ENCODE data around the gene CASP3.
"Not testable (repeated sequence)": the region's sequence is repeated elsewhere in the genome, so short reads cannot be mapped to it uniquely, and the experiment has no call there.

Gene CASP3

GRCh38 chr4:184614509-184614908, 34.7 kb downstream of the CASP3 start:
- no CpG with 5 or more reads among the region's 3 CpGs for WGBS, 2 donors (ENCODE audit: extremely low coverage in 2 of 2, insufficient read length in 2 of 2, insufficient replicate concordance in 1 of 2)
- peaks cover 0 to 7% (median 0%) of the 10 kb centered on the region in 3 experiments for H3K27me3 ChIP-seq (ENCODE audit: control insufficient read depth in 3 of 3, insufficient read depth in 3 of 3, low read depth in 1 of 3, low read length in 3 of 3)
- H3K79me1 ChIP-seq (ENCODE audit: low read depth, low read length): no peaks in the 10 kb centered on the region

GRCh38 chr4:184613405-184613804, 35.8 kb downstream of the CASP3 start:
- Histone ChIP-seq H2BK120ac (ENCODE audit: low read depth, low read length) (no peak overlapping the region), H3K79me1 (ENCODE audit: low read depth, low read length) (no peaks in the 10 kb centered on the region), H3K18ac (ENCODE audit: low read length) (no peak overlapping the region), H2AK5ac (ENCODE audit: low read depth, low read length) (no peak overlapping the region), H4K91ac (ENCODE audit: low read depth, low read length, poor library complexity) (no peak overlapping the region), H3K36me3 (replicated peaks in 1 of 2; ENCODE audit: control insufficient read depth in 2 of 2, insufficient read depth in 2 of 2, low read length in 2 of 2) (no peaks in the 10 kb centered on the region), H3K14ac (ENCODE audit: low read length) (no peak overlapping the region), H3K4me1 (ENCODE audit: control insufficient read depth in 2 of 2, insufficient read depth in 1 of 2, low read depth in 1 of 2, low read length in 2 of 2) (no peaks in the 10 kb centered on the region), H2AFZ (ENCODE audit: low read length) (no peak overlapping the region), H2BK12ac (ENCODE audit: low read length) (no peak overlapping the region), H2BK15ac (ENCODE audit: low read length) (no peak overlapping the region), H3K4ac (ENCODE audit: low read length) (no peak overlapping the region), H3K27me3 (ENCODE audit: control insufficient read depth in 3 of 3, insufficient read depth in 3 of 3, low read depth in 1 of 3, low read length in 3 of 3) (peaks cover 0 to 7% (median 0%) of the 10 kb centered on the region in 3 experiments), H3K23ac (ENCODE audit: low read depth, low read length, poor library complexity) (no peak overlapping the region), H3K27ac (replicated peaks; ENCODE audit: low read length) (no peak overlapping the region), H3K9ac (ENCODE audit: low read depth, low read length, poor library complexity) (no peak overlapping the region), H3K4me2 (ENCODE audit: insufficient read depth, low read length, poor library complexity, severe bottlenecking) (no peak overlapping the region), H4K8ac (ENCODE audit: low read depth, low read length) (no peak overlapping the region), H2BK5ac (ENCODE audit: low read length) (no peak overlapping the region), H3K9me3 (replicated peaks in 1 of 2; ENCODE audit: control insufficient read depth in 2 of 2, insufficient read depth in 1 of 2, low read depth in 1 of 2, low read length in 2 of 2) (peaks cover 2 to 9% of the 10 kb centered on the region in 2 donors), H3K4me3 (ENCODE audit: low read length in 2 of 2) (no peak overlapping the region)
- WGBS, 2 donors (ENCODE audit: extremely low coverage in 2 of 2, insufficient read length in 2 of 2, insufficient replicate concordance in 1 of 2): no CpG with 5 or more reads among the region's 2 CpGs
- DNase-seq (ENCODE audit: low spot score): no peak

More at GRCh38 chr4:184614509-184614908, 34.7 kb downstream of the CASP3 start:
- H4K8ac ChIP-seq (ENCODE audit: low read depth, low read length): no peak overlapping the region
- no peak for DNase-seq (ENCODE audit: low spot score)
- H3K36me3 ChIP-seq (replicated peaks in 1 of 2; ENCODE audit: control insufficient read depth in 2 of 2, insufficient read depth in 2 of 2, low read length in 2 of 2): no peaks in the 10 kb centered on the region
- H3K27ac ChIP-seq (replicated peaks; ENCODE audit: low read length): no peak overlapping the region
- no peak overlapping the region for H3K18ac ChIP-seq (ENCODE audit: low read length)
- no peak overlapping the region for H2BK15ac ChIP-seq (ENCODE audit: low read length)
- no peak overlapping the region for H3K4ac ChIP-seq (ENCODE audit: low read length)
- no peaks in the 10 kb centered on the region for H3K4me1 ChIP-seq (ENCODE audit: control insufficient read depth in 2 of 2, insufficient read depth in 1 of 2, low read depth in 1 of 2, low read length in 2 of 2)
- no peak overlapping the region for H3K4me2 ChIP-seq (ENCODE audit: insufficient read depth, low read length, poor library complexity, severe bottlenecking)
- no peak overlapping the region for H4K91ac ChIP-seq (ENCODE audit: low read depth, low read length, poor library complexity)
- H2AFZ ChIP-seq (ENCODE audit: low read length): no peak overlapping the region
- H3K23ac ChIP-seq (ENCODE audit: low read depth, low read length, poor library complexity): no peak overlapping the region
- H2BK5ac ChIP-seq (ENCODE audit: low read length): no peak overlapping the region
- H3K4me3 ChIP-seq (ENCODE audit: low read length in 2 of 2): no peak overlapping the region
- peaks cover 2 to 9% of the 10 kb centered on the region in 2 donors for H3K9me3 ChIP-seq (replicated peaks in 1 of 2; ENCODE audit: control insufficient read depth in 2 of 2, insufficient read depth in 1 of 2, low read depth in 1 of 2, low read length in 2 of 2)
- no peak overlapping the region for H2AK5ac ChIP-seq (ENCODE audit: low read depth, low read length)
- no peak overlapping the region for H3K9ac ChIP-seq (ENCODE audit: low read depth, low read length, poor library complexity)
- H2BK12ac ChIP-seq (ENCODE audit: low read length): no peak overlapping the region
- no peak overlapping the region for H2BK120ac ChIP-seq (ENCODE audit: low read depth, low read length)
- H3K14ac ChIP-seq (ENCODE audit: low read length): no peak overlapping the region

GRCh38 chr4:184612074-184612473, 37.2 kb downstream of the CASP3 start:
- no peak overlapping the region for H3K4ac ChIP-seq (ENCODE audit: low read length)
- H3K4me3 ChIP-seq (ENCODE audit: low read length in 2 of 2): no peak overlapping the region
- H4K91ac ChIP-seq (ENCODE audit: low read depth, low read length, poor library complexity): no peak overlapping the region
- no peak overlapping the region for H2AK5ac ChIP-seq (ENCODE audit: low read depth, low read length)
- DNase-seq (ENCODE audit: low spot score): no peak
- WGBS, 2 donors (ENCODE audit: extremely low coverage in 2 of 2, insufficient read length in 2 of 2, insufficient replicate concordance in 1 of 2): no CpG with 5 or more reads among the region's 3 CpGs
- no peaks in the 10 kb centered on the region for H3K79me1 ChIP-seq (ENCODE audit: low read depth, low read length)
- no peak overlapping the region for H2BK12ac ChIP-seq (ENCODE audit: low read length)
- H3K27ac ChIP-seq (replicated peaks; ENCODE audit: low read length): no peak overlapping the region
- peaks cover 2 to 5% of the 10 kb centered on the region in 2 donors for H3K9me3 ChIP-seq (replicated peaks in 1 of 2; ENCODE audit: control insufficient read depth in 2 of 2, insufficient read depth in 1 of 2, low read depth in 1 of 2, low read length in 2 of 2)
- H2AFZ ChIP-seq (ENCODE audit: low read length): no peak overlapping the region
- H3K4me2 ChIP-seq (ENCODE audit: insufficient read depth, low read length, poor library complexity, severe bottlenecking): no peak overlapping the region
- H3K4me1 ChIP-seq (ENCODE audit: control insufficient read depth in 2 of 2, insufficient read depth in 1 of 2, low read depth in 1 of 2, low read length in 2 of 2): no peaks in the 10 kb centered on the region
- no peak overlapping the region for H3K18ac ChIP-seq (ENCODE audit: low read length)
- no peak overlapping the region for H2BK120ac ChIP-seq (ENCODE audit: low read depth, low read length)
- H2BK15ac ChIP-seq (ENCODE audit: low read length): no peak overlapping the region
- H3K27me3 ChIP-seq (ENCODE audit: control insufficient read depth in 3 of 3, insufficient read depth in 3 of 3, low read depth in 1 of 3, low read length in 3 of 3): peaks cover 0 to 7% (median 0%) of the 10 kb centered on the region in 3 experiments
- no peaks in the 10 kb centered on the region for H3K36me3 ChIP-seq (replicated peaks in 1 of 2; ENCODE audit: control insufficient read depth in 2 of 2, insufficient read depth in 2 of 2, low read length in 2 of 2)
- H3K23ac ChIP-seq (ENCODE audit: low read depth, low read length, poor library complexity): no peak overlapping the region
- no peak overlapping the region for H3K14ac ChIP-seq (ENCODE audit: low read length)
- no peak overlapping the region for H3K9ac ChIP-seq (ENCODE audit: low read depth, low read length, poor library complexity)
- no peak overlapping the region for H4K8ac ChIP-seq (ENCODE audit: low read depth, low read length)
- no peak overlapping the region for H2BK5ac ChIP-seq (ENCODE audit: low read length)

GRCh38 chr4:184607429-184607828, 41.8 kb downstream of the CASP3 start:
- H2BK120ac ChIP-seq (ENCODE audit: low read depth, low read length); H3K4me1 ChIP-seq (ENCODE audit: control insufficient read depth in 2 of 2, insufficient read depth in 1 of 2, low read depth in 1 of 2, low read length in 2 of 2); H3K9me3 ChIP-seq (replicated peaks in 1 of 2; ENCODE audit: control insufficient read depth in 2 of 2, insufficient read depth in 1 of 2, low read depth in 1 of 2, low read length in 2 of 2); H3K9ac ChIP-seq (ENCODE audit: low read depth, low read length, poor library complexity); H2AFZ ChIP-seq (ENCODE audit: low read length); H3K27me3 ChIP-seq (ENCODE audit: control insufficient read depth in 3 of 3, insufficient read depth in 3 of 3, low read depth in 1 of 3, low read length in 3 of 3); H3K18ac ChIP-seq (ENCODE audit: low read length); H2BK5ac ChIP-seq (ENCODE audit: low read length); H4K8ac ChIP-seq (ENCODE audit: low read depth, low read length); H3K4me3 ChIP-seq (ENCODE audit: low read length in 2 of 2); H3K14ac ChIP-seq (ENCODE audit: low read length); H4K91ac ChIP-seq (ENCODE audit: low read depth, low read length, poor library complexity); H3K79me1 ChIP-seq (ENCODE audit: low read depth, low read length); H2AK5ac ChIP-seq (ENCODE audit: low read depth, low read length); H2BK15ac ChIP-seq (ENCODE audit: low read length); H2BK12ac ChIP-seq (ENCODE audit: low read length); DNase-seq (ENCODE audit: low spot score); H3K27ac ChIP-seq (replicated peaks; ENCODE audit: low read length); H3K36me3 ChIP-seq (replicated peaks in 1 of 2; ENCODE audit: control insufficient read depth in 2 of 2, insufficient read depth in 2 of 2, low read length in 2 of 2); H3K4ac ChIP-seq (ENCODE audit: low read length); H3K4me2 ChIP-seq (ENCODE audit: insufficient read depth, low read length, poor library complexity, severe bottlenecking); H3K23ac ChIP-seq (ENCODE audit: low read depth, low read length, poor library complexity): not testable (repeated sequence)
- WGBS, 2 donors (ENCODE audit: extremely low coverage in 2 of 2, insufficient read length in 2 of 2, insufficient replicate concordance in 1 of 2): no CpG with 5 or more reads among the region's 2 CpGs

All from neuronal stem cell (in vitro differentiated cells).